Activated CD8-positive, alpha-beta memory T cell treated with anti-CD3 and anti-CD28 coated beads, Interleukin-2, amount 50 U/mL, for 1 hour (primary cell): ENCODE data around the gene LMNTD2.

Experiments used
- DNase-seq: peaks from one replicate; pipeline ENCODE4 v3.0.0-alpha.2; 2020; ENCODE audit errors: extremely low read depth

LMNTD2 gene

DNA sequence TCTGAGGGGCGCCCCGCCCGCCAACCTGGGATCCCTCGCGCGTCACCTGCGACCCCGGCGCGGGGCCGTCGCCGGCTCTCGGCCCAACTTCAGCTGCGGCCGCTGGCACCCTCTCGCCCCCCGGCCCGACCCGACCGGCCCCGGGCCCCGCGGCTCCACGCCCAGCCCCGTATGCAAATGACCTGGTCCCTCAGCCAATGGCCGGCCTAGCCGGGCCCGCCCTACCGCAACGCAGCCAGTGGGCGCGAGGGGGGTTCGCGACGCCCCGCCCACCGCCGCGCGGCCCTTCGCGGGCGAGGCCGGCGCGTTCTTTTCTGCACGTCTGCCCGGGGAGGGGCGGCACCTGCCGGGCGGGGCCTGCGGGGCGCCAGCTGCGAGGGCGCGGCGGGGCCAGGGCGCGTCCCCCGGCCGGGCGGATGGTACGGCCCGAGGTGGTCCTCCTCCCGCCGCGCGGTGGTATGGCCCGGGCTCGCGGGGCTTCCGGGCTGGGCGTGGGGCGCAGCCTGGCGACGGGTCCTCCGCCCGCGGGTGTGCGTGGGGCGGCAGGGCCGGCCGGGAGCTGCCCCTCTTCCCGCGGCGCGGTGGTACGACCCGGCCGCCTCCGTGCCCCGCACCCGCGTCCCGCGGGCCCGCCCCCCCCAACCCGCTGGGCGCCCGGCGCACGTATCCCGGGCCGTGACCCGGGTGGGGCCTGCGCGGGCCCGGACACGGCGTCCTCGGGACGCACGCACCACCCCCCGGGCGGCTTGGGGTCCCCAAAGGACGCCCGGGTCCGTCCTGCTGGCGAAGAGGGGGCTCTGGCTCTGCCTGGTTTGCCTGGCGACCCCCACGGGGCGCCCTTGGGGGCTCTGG is 8.0 kb upstream of the LMNTD2 start:
- DNase-seq, result peak; percentile 61

DNA sequence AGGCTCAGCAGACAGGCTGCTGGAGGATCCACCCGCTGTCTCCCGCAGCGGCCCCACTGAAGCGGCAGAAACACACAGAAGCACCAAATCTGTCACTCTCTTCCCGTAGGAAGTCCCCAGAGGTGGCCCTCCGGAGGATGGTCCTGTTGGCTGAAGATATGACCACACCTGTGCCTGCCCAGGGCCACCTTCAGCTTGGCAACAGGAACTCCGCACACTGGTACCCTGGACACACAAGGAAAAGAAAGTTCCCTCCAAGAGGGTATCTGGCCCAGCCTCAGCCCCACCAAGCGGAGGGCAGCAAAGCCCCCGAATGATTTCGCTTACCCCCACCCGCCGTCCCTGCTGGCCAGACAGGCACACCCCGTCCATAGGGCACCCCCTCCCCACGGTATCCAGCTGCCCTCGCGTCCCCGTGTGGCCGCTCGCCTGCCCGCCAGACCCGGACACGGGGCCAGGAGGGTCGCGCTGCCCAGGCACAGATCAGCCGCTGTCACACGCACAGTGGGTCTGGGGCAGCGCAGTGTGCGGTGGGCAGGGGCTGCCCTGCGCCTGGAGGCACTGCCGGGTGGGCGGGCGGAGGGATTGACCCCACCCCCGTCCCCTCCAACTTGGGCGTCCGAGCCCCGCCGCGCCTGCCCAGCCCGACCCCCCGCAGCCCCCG is 7.2 kb upstream of the LMNTD2 start:
- no peak for DNase-seq

DNA sequence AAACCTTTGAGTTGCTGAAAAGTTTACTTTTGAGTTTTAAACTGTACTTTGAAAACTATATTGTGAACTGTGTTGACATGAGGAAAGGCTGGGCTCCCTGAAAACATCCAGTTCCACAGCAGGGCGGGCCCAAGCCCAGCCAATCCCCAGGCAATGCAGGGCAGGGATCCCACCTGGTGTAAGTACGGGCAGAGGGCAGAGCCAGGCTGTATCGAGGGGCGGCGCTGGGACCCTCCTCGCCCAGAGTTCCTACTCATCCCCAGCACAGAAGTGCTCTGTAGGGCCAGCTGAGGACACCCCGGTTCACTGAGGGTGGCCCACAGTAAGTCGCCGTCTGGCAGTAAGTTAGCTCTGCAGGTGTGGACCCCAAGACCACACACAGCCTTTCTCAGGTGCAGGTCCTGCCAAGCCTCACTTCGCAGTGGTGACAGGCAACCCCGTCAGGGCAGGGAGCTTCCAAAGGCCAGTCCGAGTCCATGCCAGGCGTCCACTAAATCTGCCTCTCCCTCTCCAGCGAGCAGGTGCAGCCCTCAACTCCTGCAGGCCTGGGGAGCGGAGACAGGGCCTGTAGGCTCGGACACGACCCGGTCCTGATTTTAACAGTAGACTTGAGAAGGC is 6.6 kb upstream of the LMNTD2 start:
- DNase-seq, result no peak

DNA sequence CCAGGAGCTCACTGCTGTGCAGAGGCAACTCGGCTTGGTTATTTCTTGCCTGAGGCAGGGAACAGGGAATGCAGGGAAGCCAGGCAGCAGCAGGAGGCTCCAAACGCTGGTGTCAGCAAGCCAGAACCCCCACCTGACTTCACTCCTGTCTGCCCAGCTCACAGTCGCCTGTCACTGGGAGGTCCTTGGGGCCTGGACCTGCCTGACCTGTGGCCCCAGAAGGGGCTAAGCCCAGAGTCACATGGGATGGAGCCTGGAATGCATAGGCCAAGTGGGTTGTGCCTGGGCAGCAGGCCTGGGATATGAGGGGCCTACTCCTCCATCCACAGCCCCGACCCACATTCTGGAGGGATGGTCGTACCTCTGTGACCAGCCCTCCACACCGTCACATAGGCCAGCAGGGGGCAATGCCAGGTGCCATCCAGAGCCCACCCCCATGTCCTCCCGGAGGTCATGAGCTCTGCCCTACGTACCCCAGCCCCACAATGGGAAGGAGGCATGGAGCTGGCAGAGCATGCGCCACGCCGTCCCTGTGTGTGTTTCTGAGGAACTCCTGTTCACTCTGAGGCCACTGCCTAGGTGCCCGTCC is 5.5 kb upstream of the LMNTD2 start:
- no peak for DNase-seq

DNA sequence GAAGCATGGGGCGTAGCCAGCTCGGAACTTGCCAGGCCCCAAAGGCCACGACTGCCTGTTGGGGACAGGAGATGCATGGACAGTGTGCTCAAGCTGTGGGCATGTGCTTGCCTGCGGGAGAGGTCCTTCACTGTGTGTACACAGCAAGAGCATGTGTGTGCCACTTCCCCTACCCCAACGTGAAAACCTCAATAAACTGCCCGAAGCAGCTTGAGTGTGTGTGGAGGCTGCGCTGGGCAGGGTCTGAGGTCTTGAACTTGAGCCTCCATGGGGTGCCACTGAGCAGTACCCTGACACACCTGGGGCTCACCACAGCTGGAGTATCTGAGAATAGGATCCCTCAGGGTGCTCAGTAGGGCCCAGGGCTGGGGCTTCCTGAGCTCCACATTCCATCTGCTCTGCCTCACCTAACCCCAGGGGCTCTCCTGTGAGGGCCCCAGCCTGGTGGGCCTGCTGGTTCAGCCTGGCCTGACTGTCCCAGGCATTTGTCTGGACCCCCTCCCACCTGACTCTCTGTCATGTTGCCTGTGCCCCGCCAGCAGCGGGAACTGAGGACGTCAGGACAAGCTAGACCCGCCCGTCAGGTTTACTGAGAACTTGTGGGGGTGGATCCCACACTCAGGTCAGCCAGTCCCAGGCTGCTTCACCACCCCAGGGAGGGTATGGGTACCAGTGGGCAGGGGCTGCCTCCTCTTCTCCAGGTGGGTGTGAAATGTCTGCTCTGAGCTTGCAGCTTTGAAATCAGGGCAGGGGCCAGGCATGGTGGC is 3.5 kb upstream of the LMNTD2 start:
- DNase-seq, result no peak

DNA sequence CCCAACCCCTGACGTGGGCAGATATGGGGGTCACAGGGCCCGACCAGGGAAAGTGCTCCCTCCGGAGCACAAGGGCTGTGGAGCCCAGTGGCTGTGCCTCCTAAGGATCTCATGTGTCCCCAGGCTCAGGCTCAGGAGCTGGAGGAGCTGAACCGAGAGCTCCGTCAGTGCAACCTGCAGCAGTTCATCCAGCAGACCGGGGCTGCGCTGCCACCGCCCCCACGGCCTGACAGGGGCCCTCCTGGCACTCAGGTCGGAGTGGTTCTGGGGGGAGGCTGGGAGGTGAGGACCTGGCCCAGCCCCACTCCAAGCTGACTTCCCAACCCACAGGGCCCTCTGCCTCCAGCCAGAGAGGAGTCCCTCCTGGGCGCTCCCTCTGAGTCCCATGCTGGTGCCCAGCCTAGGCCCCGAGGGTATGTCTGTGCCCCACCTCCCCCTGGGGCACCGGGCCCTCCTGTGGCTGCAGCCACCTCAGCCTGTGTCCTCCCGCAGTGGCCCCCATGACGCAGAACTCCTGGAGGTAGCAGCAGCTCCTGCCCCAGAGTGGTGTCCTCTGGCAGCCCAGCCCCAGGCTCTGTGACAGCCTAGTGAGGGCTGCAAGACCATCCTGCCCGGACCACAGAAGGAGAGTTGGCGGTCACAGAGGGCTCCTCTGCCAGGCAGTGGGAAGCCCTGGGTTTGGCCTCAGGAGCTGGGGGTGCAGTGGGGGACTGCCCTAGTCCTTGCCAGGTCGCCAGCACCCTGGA is 2.7 kb upstream of the LMNTD2 start:
- DNase-seq, result no peak

DNA sequence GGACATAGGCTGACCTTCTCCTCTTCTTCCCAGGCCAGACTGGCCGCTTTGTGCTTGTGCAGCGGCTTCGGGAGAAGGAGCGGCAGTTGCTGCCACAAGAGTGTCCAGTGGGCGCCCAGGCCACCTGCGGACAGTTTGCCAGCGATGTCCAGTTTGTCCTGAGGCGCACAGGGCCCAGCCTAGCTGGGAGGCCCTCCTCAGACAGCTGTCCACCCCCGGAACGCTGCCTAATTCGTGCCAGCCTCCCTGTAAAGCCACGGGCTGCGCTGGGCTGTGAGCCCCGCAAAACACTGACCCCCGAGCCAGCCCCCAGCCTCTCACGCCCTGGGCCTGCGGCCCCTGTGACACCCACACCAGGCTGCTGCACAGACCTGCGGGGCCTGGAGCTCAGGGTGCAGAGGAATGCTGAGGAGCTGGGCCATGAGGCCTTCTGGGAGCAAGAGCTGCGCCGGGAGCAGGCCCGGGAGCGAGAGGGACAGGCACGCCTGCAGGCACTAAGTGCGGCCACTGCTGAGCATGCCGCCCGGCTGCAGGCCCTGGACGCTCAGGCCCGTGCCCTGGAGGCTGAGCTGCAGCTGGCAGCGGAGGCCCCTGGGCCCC is 1.6 kb upstream of the LMNTD2 start:
- no peak for DNase-seq

DNA sequence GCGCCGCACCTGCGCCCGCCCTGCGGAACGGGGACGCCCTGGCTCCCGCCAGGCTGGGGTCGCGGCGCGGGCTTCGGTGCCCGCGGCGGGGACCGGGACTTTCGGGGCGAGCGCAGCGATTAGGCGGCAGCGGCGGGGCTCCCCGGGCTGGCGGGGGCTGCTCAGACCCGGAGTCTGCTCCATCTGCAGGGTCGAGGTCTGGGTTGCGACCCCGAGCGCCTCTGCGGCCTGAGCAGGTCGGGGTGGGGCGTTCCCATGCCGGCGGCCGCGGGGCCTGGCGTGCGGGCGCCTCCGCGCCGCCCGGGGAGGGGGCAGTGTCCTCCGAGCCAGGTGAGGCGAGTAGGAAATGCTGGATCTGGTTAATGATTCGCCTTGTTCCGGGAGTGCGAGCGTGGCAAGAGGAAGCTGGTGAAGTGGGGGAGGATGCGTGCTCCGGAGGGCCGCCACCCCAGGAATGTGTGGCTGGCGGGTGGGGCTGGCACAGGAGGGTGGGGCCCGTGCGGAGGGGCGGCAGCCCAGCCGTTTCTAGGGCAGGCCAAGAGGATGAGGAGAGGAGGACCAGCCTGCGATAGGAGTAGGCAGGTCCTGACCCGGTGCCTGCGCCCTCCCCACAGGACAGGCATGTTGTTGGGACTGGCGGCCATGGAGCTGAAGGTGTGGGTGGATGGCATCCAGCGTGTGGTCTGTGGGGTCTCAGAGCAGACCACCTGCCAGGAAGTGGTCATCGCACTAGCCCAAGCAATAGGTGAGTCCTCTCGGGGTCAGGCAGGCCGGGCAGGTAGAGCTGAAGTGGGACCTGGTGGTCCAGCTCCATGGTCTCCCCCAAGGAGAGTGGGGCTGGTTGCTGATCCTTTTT is 838 bp upstream of the LMNTD2 start:
- no peak for DNase-seq

DNA sequence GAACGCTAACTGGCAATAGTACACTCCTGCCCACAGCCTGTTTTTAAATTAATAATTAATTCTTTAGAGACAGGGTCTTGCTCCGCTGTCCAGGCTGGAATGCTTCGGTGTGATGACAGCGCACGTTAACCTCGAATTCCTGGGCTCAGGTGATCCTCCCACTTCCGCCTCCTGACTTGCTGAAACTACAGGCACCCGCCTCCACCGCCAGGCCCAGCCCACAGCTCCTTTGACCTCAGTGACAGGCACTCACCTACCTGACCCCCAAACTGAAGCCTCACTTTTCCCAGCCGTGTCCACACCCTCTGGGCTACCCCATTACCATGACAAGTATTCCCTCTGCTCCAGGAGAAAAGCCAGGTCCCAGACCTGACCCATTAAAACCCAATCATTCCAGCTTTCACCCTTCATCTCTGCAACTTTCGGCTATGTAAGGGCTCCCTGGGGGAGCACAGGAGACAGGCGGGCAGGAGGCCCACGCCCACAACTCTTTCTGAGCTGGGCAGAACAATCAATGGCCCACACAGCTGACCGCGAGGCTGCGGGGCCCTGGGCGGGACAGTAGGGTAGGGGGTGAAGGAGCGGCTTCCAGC is 730 bp downstream of the LMNTD2 start:
- DNase-seq, result no peak

DNA sequence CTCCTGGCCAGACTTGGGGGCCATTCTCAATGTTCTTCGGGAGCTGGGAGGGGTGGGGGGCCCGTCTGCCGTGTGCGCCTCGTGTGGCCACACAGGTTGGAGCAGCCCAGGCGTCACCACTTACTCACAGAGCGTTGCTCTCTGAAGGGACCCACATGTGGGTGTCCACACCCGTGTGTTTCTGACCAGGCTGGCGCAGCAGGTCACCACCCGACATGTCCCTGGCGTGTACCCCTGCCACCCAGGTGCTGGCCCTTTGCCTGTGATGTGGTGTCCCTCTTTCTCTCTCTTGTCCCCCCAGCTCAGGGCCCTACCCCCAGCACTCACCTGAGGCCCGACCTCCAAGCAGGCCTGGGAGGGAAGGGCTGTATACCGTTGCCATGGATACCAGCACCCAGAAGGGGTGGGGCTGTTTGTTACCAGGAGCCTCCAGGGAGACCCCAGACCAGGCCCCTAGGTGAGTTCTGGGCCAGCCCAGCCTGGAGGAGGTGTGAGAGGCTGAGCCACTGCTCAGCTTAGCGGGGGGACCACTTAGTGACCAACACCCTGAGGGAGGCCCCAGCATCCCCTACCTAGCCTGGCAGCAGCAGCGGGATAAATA is 1.4 kb downstream of the LMNTD2 start:
- DNase-seq, result no peak

DNA sequence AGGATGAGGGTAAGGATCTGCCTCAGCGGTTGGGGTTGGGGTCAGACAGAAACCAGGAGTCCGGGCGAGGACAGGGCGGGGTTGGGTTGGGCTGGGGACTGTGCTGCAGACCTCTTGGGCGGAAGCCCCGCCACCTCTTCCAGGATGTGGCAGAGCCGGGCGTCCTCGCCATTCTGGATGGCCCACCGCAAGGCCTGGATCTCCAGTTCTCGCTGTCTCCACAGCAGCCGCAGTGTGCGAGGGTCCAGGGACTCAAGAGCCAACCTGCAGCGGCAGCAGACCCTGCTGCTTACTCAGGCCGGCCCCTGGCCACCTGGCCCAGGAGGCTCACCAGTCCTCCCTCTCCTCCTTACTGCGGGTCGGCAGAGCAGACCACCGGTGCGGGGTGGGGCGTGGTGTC is 2.0 kb downstream of the LMNTD2 start:
- no peak for DNase-seq

DNA sequence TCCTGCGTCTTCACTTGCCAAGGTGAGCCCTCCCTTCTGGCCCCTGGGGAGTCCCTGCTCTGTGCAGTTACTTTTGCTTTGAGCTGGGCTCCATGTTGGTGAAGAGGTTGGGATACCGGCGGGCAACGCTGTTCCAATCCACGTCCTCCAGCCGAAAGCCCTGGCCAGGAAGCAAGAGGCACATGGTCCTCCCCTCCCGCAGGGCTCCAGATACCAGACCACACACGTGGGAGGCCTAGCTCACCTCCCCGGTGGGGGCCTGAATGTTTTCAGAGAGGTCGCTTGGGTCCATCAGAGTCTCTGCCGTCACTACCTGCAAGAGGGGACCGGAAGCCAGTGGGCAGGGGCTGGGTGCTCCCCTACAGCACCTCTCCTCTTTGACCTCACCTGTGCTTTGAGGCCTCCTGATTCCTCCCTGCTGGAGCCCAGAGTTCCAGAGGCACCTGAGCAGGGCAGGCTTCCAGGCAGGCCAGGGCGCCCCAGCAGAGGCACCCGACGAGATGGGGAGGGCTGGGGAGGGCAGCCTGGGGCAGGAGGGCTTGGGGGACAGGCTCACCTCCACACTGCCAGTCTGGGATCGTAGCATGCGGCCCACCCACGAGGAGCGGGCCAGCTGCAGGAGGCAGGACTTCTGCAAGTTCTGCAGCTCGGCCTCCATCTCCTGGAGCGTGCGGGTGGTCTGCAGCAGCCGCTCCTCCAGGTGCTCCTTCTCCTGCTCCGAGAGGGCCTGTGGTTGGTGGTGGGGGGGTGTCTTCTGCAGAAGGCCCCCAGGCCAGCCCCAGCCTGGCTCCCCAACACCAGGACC is 3.0 kb downstream of the LMNTD2 start:
- DNase-seq, result no peak

DNA sequence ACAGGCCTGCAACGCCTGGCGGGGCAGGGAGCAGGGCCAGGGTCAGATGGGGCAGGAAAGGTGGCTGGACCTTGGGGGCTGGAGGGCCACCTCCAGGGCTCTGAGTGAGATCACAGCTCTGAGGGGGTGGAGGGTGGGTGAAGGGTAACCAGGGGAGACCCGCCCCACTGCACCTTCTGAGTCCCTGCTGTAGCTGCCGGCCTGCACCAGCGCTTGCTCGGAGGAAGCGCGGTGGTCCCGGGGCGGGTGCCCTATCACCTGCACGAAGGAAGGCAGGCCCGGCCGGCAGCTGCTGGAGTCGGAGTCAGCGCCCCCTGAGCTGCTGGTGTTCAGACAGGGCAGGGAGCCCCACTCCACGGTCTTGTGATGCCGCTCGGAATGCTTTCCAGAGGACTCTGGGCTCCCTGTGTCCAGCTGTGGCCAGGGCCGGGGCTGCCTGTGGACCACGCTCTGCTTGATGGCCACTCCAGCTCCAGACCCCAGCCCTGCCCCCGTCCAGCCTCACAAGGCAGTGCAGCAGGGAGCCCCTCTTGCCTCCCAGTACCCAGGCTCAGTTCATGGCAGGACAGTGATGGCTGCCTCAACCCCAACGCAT is 3.8 kb downstream of the LMNTD2 start:
- no peak for DNase-seq

DNA sequence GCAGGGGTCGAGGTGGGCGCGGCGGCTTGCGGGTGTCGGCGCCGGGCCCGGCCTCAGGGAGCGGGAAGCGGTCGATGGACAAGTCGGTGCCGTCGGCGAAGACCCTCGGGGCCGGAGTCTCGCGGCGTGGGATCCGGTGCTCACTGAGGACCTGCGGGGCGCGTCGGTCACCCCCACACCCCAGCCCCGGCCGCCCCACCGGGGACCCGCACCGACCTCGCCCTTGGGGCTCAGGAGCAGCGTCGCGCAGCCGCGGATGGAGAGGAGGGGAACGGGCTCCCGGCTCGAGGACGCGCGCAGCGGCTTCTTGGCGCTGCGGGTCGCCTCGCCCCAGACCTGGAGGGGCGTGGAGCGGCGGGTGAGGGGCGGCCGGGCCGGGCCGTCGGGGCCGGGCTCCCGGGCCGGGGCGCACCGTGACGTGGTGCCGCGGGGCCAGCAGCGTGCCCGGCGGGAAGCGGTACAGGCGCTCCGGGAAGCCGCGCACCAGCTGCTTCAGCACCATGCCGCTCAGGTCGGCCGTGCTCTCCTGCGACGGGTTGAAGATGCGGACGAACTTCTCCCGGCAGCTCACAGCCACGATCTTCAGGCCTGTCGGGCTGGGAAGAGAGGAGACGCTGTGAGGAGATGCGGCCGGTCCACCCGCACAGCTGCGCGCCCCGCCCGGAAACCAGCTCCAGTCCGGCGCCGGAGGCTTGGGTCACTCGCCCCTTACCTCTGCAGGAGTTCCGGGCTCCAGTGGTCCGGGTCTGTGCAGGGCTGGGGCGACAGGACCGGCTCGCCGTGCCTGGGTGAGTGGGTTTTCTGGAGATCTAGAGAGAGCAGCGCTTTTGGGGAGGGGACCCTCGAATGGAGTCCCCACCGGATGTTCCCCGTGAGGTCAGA is 4.5 kb downstream of the LMNTD2 start:
- DNase-seq, result no peak

DNA sequence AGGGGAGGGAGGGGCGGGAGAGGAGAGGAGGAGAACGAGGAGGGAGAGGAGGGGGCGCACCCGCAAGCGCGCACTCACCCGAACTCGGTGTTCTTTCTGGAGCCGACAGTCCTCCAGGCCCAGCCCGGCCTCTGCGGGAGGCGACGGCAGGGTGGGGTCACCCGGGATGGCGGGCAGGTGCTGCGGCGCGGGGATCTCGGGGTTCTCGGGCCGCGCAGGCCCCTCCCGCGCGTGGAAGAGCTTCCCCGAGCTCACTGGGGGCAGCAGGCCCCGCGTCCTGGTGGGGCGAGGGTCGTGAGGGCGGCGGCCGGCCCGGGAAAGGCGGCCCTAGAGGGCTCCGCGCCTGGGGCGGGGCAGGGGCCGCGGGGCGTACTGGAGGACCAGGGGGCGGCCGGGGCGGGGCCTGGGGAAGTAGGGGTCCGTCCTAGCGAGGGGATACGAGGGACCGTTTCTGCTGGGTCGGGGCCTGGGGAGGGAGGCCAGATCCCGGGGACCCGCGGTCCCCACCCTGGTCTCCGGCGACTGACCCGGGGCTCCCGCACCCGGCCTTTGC is 5.2 kb downstream of the LMNTD2 start:
- no peak for DNase-seq
